Uterine smooth muscle cell (primary cell): ENCODE results near the gene ING3. TPM values are rescaled to one million over a fixed set of nuclear protein-coding genes. Genes with fewer than 3 reads are reported as not detected.

ENCODE experiments used
- total RNA-seq: library from RNA; depleted of rRNA; stranded (reverse); fragments of >200 nt; gene quantifications from 2 replicates; pipeline ENCODE4 v1.2.3, GENCODE V29; 2014

ING3 gene
- 15.2 and 23.1 TPM in 2 replicates for total RNA-seq

GRCh38 chr7:120950539-120951308 is at the start of gene ING3:
TSS of gene ING3 (plus strand) at chr7:120950777. CDS start at chr7:120950897, 120 bp downstream.

DNA sequence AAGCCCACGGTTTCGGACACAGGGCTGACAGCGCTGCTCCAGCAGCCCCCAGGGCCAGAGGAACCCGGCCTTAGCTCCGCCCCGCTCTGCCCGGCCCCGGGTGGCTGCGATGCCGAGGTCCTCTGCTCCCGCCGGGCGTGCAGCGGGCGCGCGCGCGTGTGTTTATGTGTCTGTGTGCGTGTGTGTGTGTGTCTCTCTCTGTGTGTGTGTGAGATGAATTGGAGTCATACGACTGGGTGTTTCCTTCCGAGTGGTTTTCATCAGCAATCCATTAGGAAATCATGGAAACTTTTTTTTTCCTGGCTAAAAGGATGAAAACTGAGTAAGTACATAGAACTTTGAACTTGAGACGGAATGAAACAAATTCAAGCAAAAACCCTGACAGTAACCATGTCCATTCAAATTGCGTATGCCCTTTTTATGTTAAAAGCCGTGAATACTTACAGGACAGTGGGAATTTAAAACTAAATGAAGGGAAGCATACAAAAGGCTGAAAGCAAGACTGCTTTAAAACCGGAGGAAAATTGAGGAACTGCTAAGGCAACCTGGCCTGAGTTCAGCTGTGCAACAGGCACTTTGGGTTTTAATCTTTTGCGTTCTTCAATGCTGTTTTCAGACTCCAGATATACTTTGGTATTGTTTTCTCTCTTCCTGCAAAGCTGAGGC is 38.1 kb downstream of the ING3 start, which contains the start of gene CPED1:
TSS of gene CPED1 (plus strand) at position 121 of the 666 bp plus-strand sequence. CDS start 911 bp downstream, outside the sequence.

Other genes with a start within 250 kb of the ING3 start
- 1.2 and 1.7 TPM in 2 replicates for gene TSPAN12, start 92.6 kb upstream of the ING3 start, total RNA-seq
- 117 and 158 TPM in 2 replicates for gene CPED1, start 37.9 kb downstream of the ING3 start, total RNA-seq